Liver (tissue), 9 donors: Measurements from ENCODE around the gene FAM181A. TPM values are rescaled to one million over a fixed set of nuclear protein-coding genes. Genes with fewer than 3 reads are reported as not detected.

Source experiments
- DNase-seq: peaks from one replicate; pipeline ENCODE4 v3.0.0-alpha.2; 2017; ENCODE audit warnings: low spot score
- H3K27ac ChIP-seq, 2 donors: one replicate each; pipeline ENCODE4 v1.7.0; 2013; ENCODE audit warnings: inconsistent platforms in 2 of 2, low read length in 2 of 2, control low read depth in 1 of 2, low read depth in 1 of 2, mild to moderate bottlenecking in 1 of 2
- H3K27me3 ChIP-seq, 4 donors: one replicate each; pipeline versions ENCODE4 v1.6.1 to v1.7.0; 2013; ENCODE audit warnings: low read length in 3 of 4, inconsistent platforms in 1 of 4, mild to moderate bottlenecking in 1 of 4, moderate library complexity in 1 of 4; ENCODE audit not compliant: control insufficient read depth in 4 of 4, insufficient read depth in 4 of 4
- H3K36me3 ChIP-seq, 4 donors: one replicate each; pipeline versions ENCODE4 v1.6.1 to v1.7.0; 2013; ENCODE audit warnings: low read length in 3 of 4, mild to moderate bottlenecking in 3 of 4, low read depth in 1 of 4, moderate library complexity in 1 of 4; ENCODE audit not compliant: control insufficient read depth in 4 of 4, insufficient read depth in 3 of 4
- H3K4me1 ChIP-seq, 4 donors: one replicate each; pipeline versions ENCODE4 v1.6.1 to v1.7.0; 2013; ENCODE audit warnings: low read length in 3 of 4, mild to moderate bottlenecking in 3 of 4, moderate library complexity in 1 of 4; ENCODE audit not compliant: control insufficient read depth in 4 of 4, insufficient read depth in 4 of 4
- H3K4me3 ChIP-seq, 3 donors: one replicate each; pipeline versions ENCODE4 v1.6.1 to v1.7.0; 2013; ENCODE audit warnings: low read length in 3 of 3, control low read depth in 1 of 3, low read depth in 1 of 3, mild to moderate bottlenecking in 1 of 3
- H3K9ac ChIP-seq, 2 donors: one replicate each; pipeline ENCODE4 v1.7.0; 2013; ENCODE audit warnings: low read length in 2 of 2, mild to moderate bottlenecking in 2 of 2, moderate library complexity in 2 of 2, control low read depth in 1 of 2, low read depth in 1 of 2
- H3K9me3 ChIP-seq, 4 donors: one replicate each; pipeline versions ENCODE4 v1.6.1 to v1.7.0; 2013; ENCODE audit warnings: low read length in 3 of 4; ENCODE audit not compliant: control insufficient read depth in 4 of 4
- ATF3 ChIP-seq: IDR thresholded peaks from 2 replicates; pipeline ENCODE4 v1.6.1; 2016; ENCODE audit warnings: antibody characterized with exemption
- CTCF ChIP-seq: fragments of 150-350 bp; IDR thresholded peaks from 2 replicates; pipeline ENCODE4 v1.5.1; 2017; ENCODE audit warnings: improper control_type of control experiment, low read depth, low read length; ENCODE audit not compliant: missing input control
- EGR1 ChIP-seq, 2 donors: IDR thresholded peaks; 2 replicates each; pipeline ENCODE4 v1.6.1; 2016 to 2018; ENCODE audit warnings: antibody characterized with exemption in 2 of 2, low read depth in 2 of 2
- FOXA1 ChIP-seq: IDR thresholded peaks from 2 replicates; pipeline ENCODE4 v1.6.1; 2016; ENCODE audit warnings: antibody characterized with exemption
- FOXA2 ChIP-seq: IDR thresholded peaks from 2 replicates; pipeline ENCODE4 v1.6.1; 2016; ENCODE audit warnings: antibody characterized with exemption
- GABPA ChIP-seq, 2 donors: IDR thresholded peaks in 1 of 2; conservative IDR thresholded peaks in 1 of 2; 2 replicates each; pipeline ENCODE4 v1.6.1; 2016; ENCODE audit warnings: antibody characterized with exemption in 2 of 2, mild to moderate bottlenecking in 1 of 2, moderate library complexity in 1 of 2
- HNF4A ChIP-seq, 2 donors: conservative IDR thresholded peaks; 2 replicates each; pipeline ENCODE4 v1.6.1; 2016; ENCODE audit warnings: antibody characterized with exemption in 2 of 2, mild to moderate bottlenecking in 2 of 2
- HNF4G ChIP-seq: IDR thresholded peaks from 2 replicates; pipeline ENCODE4 v1.6.1; 2016; ENCODE audit warnings: antibody characterized with exemption
- JUND ChIP-seq, 2 donors: IDR thresholded peaks; 2 replicates each; pipeline ENCODE4 v1.6.1; 2016; ENCODE audit warnings: antibody characterized with exemption in 2 of 2
- MAX ChIP-seq: IDR thresholded peaks from 2 replicates; pipeline ENCODE4 v1.6.1; 2016; ENCODE audit warnings: antibody characterized with exemption
- NR2F2 ChIP-seq: IDR thresholded peaks from 2 replicates; pipeline ENCODE4 v1.6.1; 2016; ENCODE audit warnings: antibody characterized with exemption
- RAD21 ChIP-seq, 2 donors: IDR thresholded peaks; 2 replicates each; pipeline ENCODE4 v1.6.1; 2016; ENCODE audit warnings: antibody characterized with exemption in 2 of 2, mild to moderate bottlenecking in 2 of 2
- REST ChIP-seq: IDR thresholded peaks from 2 replicates; pipeline ENCODE4 v1.6.1; 2016; ENCODE audit warnings: antibody characterized with exemption, mild to moderate bottlenecking
- RXRA ChIP-seq, 2 donors: IDR thresholded peaks; 2 replicates each; pipeline ENCODE4 v1.6.1; 2017 to 2018; ENCODE audit warnings: antibody characterized with exemption in 2 of 2, mild to moderate bottlenecking in 1 of 2
- SP1 ChIP-seq: IDR thresholded peaks from 2 replicates; pipeline ENCODE4 v1.6.1; 2018; ENCODE audit warnings: antibody characterized with exemption, mild to moderate bottlenecking
- TAF1 ChIP-seq: conservative IDR thresholded peaks from 2 replicates; pipeline ENCODE4 v1.6.1; 2016; ENCODE audit warnings: antibody characterized with exemption, mild to moderate bottlenecking
- YY1 ChIP-seq: IDR thresholded peaks from 2 replicates; pipeline ENCODE4 v1.6.1; 2016; ENCODE audit warnings: antibody characterized with exemption, mild to moderate bottlenecking
- ZBTB33 ChIP-seq: IDR thresholded peaks from 2 replicates; pipeline ENCODE4 v1.6.1; 2016; ENCODE audit warnings: antibody characterized with exemption
- WGBS: extraction: QIAGEN DNeasy Blood & Tissue Kit; methylation state at CpG from one replicate; pipeline ENCODE4 v1.1.7; 2013; 5-methylcytosine and 5-hydroxymethylcytosine counted together
- polyA plus RNA-seq, 2 donors: library from polyadenylated mRNA; stranded (reverse) in 1 of 2; unstranded in 1 of 2; fragments of 200-250 nt in 1 of 2; fragments of >200 nt in 1 of 2; fragmentation: Nextera tagmentation in 1 of 2; extraction: Ambion mirVana in 1 of 2; gene quantifications; one replicate each; pipeline versions ENCODE4 v1.2.1 to v1.2.3, GENCODE V29; 2013 to 2015
- total RNA-seq, 2 donors: library from RNA; depleted of rRNA; stranded (reverse); fragments of >200 nt; gene quantifications; one replicate each; pipeline ENCODE4 v1.2.3, GENCODE V29; 2014
- donor health status: healthy.
- donor health status: healthy.
- donor health status: healthy.
- donor health status: healthy.
- donor health status: healthy.

FAM181A gene
- total and polyA plus RNA-seq, 4 donors: not detected

- no peak for TF ChIP-seq HNF4A (conservative IDR thresholded peaks at IDR 0.05)
- no peak for TF ChIP-seq ATF3
- TF ChIP-seq MAX: no peak
- TF ChIP-seq YY1: no peak
- TF ChIP-seq TAF1: no peak
- no peak for TF ChIP-seq FOXA2
- no peak for TF ChIP-seq ZBTB33
- no peak for TF ChIP-seq GABPA (IDR thresholded peaks at IDR 0.05 in 1 of 2, conservative IDR thresholded peaks at IDR 0.05 in 1 of 2)
- no peak for TF ChIP-seq SP1
- TF ChIP-seq CTCF: no peak
- TF ChIP-seq RAD21 (IDR thresholded peaks at IDR 0.05): no peak
- TF ChIP-seq EGR1 (IDR thresholded peaks at IDR 0.05; ENCODE audit: low read depth in 2 of 2): no peak
- no peak for TF ChIP-seq FOXA1
- no peak for TF ChIP-seq HNF4G
- TF ChIP-seq NR2F2: no peak
- no peak for TF ChIP-seq JUND (IDR thresholded peaks at IDR 0.05)
- no peak for TF ChIP-seq RXRA (IDR thresholded peaks at IDR 0.05)
- Histone ChIP-seq H3K9me3 (peaks cover 0 to 3% (median under 1%) of the 10 kb centered on the region in 4 donors), H3K4me3 (no peak overlapping the region), H3K27ac (no peak overlapping the region), H3K4me1 (no peaks in the 10 kb centered on the region), H3K36me3 (no peaks in the 10 kb centered on the region), H3K27me3 (no peaks in the 10 kb centered on the region), H3K9ac (no peak overlapping the region)
- 75% methylated on average over 5 of the region's 5 CpGs for WGBS
- no peak for DNase-seq
Measured at GRCh38 chr14:93911975-93912615, 15.0 kb upstream of the FAM181A start.

GRCh38 chr14:93912782-93913181 lies 14.4 kb upstream of the FAM181A start:
- H3K27ac ChIP-seq: no peak overlapping the region
- H3K9ac ChIP-seq: no peak overlapping the region
- H3K36me3 ChIP-seq: no peaks in the 10 kb centered on the region
- H3K4me1 ChIP-seq: no peaks in the 10 kb centered on the region
- 86% methylated on average over 4 of the region's 4 CpGs for WGBS
- no peaks in the 10 kb centered on the region for H3K27me3 ChIP-seq
- no peak for DNase-seq
- peaks cover 0 to 3% (median under 1%) of the 10 kb centered on the region in 4 donors for H3K9me3 ChIP-seq
- no peak overlapping the region for H3K4me3 ChIP-seq
- TF ChIP-seq CTCF: no peak
- TF ChIP-seq MAX: no peak
- no peak for TF ChIP-seq RAD21 (IDR thresholded peaks at IDR 0.05)
- TF ChIP-seq YY1: no peak
- no peak for TF ChIP-seq HNF4G
- TF ChIP-seq TAF1: no peak
- no peak for TF ChIP-seq REST
- TF ChIP-seq EGR1 (IDR thresholded peaks at IDR 0.05; ENCODE audit: low read depth in 2 of 2): no peak
- TF ChIP-seq JUND (IDR thresholded peaks at IDR 0.05): no peak
- no peak for TF ChIP-seq FOXA2
- no peak for TF ChIP-seq NR2F2
- no peak for TF ChIP-seq SP1
- TF ChIP-seq RXRA (IDR thresholded peaks at IDR 0.05): no peak
- TF ChIP-seq ATF3: no peak
- TF ChIP-seq FOXA1: no peak
- no peak for TF ChIP-seq HNF4A (conservative IDR thresholded peaks at IDR 0.05)
